Stomach (tissue), 9 donors: ENCODE data around the gene IL4R. TPM values are rescaled to one million over a fixed set of nuclear protein-coding genes. Genes with fewer than 3 reads are reported as not detected.
"Not testable (repeated sequence)": the region's sequence is repeated elsewhere in the genome, so short reads cannot be mapped to it uniquely, and the experiment has no call there.

ENCODE experiments used
- DNase-seq, 2 donors: peaks; one replicate each; pipeline versions ENCODE4 v3.0.0 to v3.0.0-alpha.2; 2013 to 2019
- H3K27ac ChIP-seq, 5 donors: fragments of 200-600 bp in 4 of 5; sonication (generic) in 4 of 5; one replicate each; pipeline ENCODE4 v1.5.1; 2013 to 2019; ENCODE audit warnings: mild to moderate bottlenecking in 1 of 5, moderate library complexity in 1 of 5
- H3K27me3 ChIP-seq, 3 donors: fragments of 200-600 bp; sonication (generic); one replicate each; pipeline ENCODE4 v1.5.1; 2017 to 2019; ENCODE audit warnings: mixed run types in 1 of 3
- H3K36me3 ChIP-seq, 4 donors: fragments of 200-600 bp; sonication (generic); 1 replicate in 3 of 4; 2 replicates in 1 of 4; pipeline ENCODE4 v1.5.1; 2016 to 2019
- H3K4me1 ChIP-seq, 4 donors: fragments of 200-600 bp; sonication (generic); one replicate each; pipeline ENCODE4 v1.5.1; 2016 to 2019
- H3K4me3 ChIP-seq, 4 donors: fragments of 200-600 bp; sonication (generic) in 3 of 4; one replicate each; pipeline ENCODE4 v1.5.1; 2016 to 2019; ENCODE audit warnings: mild to moderate bottlenecking in 1 of 4
- H3K9me3 ChIP-seq, 4 donors: fragments of 200-600 bp; sonication (generic); one replicate each; pipeline ENCODE4 v1.5.1; 2016 to 2019
- CTCF ChIP-seq, 7 experiments: fragments of 450-650 bp in 4 of 7; fragments of 200-600 bp in 3 of 7; sonication (generic) in 3 of 7; IDR thresholded peaks; one replicate each; pipeline ENCODE4 v1.5.1; 2016 to 2019; ENCODE audit warnings: antibody characterized with exemption in 7 of 7, control low read depth in 2 of 7, mild to moderate bottlenecking in 1 of 7
- EP300 ChIP-seq: sonication (generic); formaldehyde crosslinking; IDR thresholded peaks from one replicate; pipeline ENCODE4 v1.6.1; 2017; ENCODE audit warnings: antibody characterized with exemption
- POLR2A ChIP-seq, 4 donors: fragments of 450-650 bp; IDR thresholded peaks; one replicate each; pipeline ENCODE4 v1.6.1; 2016; ENCODE audit warnings: antibody characterized with exemption in 4 of 4, control low read depth in 2 of 4, mild to moderate bottlenecking in 1 of 4, moderate library complexity in 1 of 4
- POLR2AphosphoS5 ChIP-seq, 3 donors: sonication (generic); formaldehyde crosslinking; IDR thresholded peaks; one replicate each; pipeline ENCODE4 v1.6.1; 2016; ENCODE audit warnings: antibody characterized with exemption in 3 of 3
- WGBS, 5 donors: extraction: QIAGEN DNeasy Blood & Tissue Kit in 3 of 5; methylation state at CpG; one replicate each; pipeline versions ENCODE4 v1.1.5 to v1.1.7; 2013 to 2018; 5-methylcytosine and 5-hydroxymethylcytosine counted together
- intact Hi-C: fragments of 100-400 bp; cut with DNase I; formaldehyde crosslinking; loops from one replicate; pipeline ENCODE4 v1.15.1; 2023; ENCODE audit warnings: low total_unique reads
- polyA plus RNA-seq, 3 donors: library from polyadenylated mRNA; stranded (reverse); fragments of 200-250 nt; gene quantifications; one replicate each; pipeline ENCODE4 v1.2.3, GENCODE V29; 2013
- total RNA-seq, 5 donors: library from RNA; depleted of rRNA; stranded (reverse); fragments of >200 nt; gene quantifications; one replicate each; pipeline versions ENCODE4 v1.1.0 to v1.2.3, GENCODE V29; 2014 to 2016
- donor health status: healthy with polysubstance abuse.
- donor health status: Bipolar disorder and iron deficiency.
- donor health status: healthy.

Gene IL4R
- total and polyA plus RNA-seq, 8 donors = 17.4 to 120 (median 52.4) TPM

GRCh38 chr16:27326738-27327585 lies 13.2 kb downstream of the IL4R start:
- H3K27ac ChIP-seq = peak overlapping the region; percentile 89 to 100 (median 100)
- H3K9me3 ChIP-seq = no peaks in the 10 kb centered on the region
- H3K36me3 ChIP-seq = peaks cover 0 to 28% (median 17%) of the 10 kb centered on the region in 4 donors
- H3K27me3 ChIP-seq = no peaks in the 10 kb centered on the region
- peaks cover 72 to 100% (median 86%) of the 10 kb centered on the region in 4 donors for H3K4me1 ChIP-seq
- peak overlapping the region in 2 of 4 donors; percentile 4 to 14 for H3K4me3 ChIP-seq
- DNase-seq = peak; percentile 71
- intact Hi-C loops = no loop called here
- WGBS, 5 donors = 19 to 43% (median 35%) methylated on average over 15 to 19 of the region's 19 CpGs
- peak; percentile 80 for TF ChIP-seq EP300
- no peak for TF ChIP-seq POLR2A (IDR thresholded peaks at IDR 0.05)
- TF ChIP-seq CTCF (IDR thresholded peaks at IDR 0.05) = peak in 1 of 7 experiments; percentile 7
- TF ChIP-seq POLR2AphosphoS5 (IDR thresholded peaks at IDR 0.05) = peak; percentile 83 to 93 (median 86)

GRCh38 chr16:27327586-27327915 lies 13.8 kb downstream of the IL4R start:
- peak overlapping the region; percentile 89 to 100 (median 100) for H3K27ac ChIP-seq
- intact Hi-C loops = no loop called here
- 54 to 67% (median 66%) methylated on average over 3 of the region's 3 CpGs for WGBS, 5 donors
- H3K9me3 ChIP-seq = no peaks in the 10 kb centered on the region
- no peak for DNase-seq
- H3K27me3 ChIP-seq = no peaks in the 10 kb centered on the region
- no peak for TF ChIP-seq POLR2AphosphoS5 (IDR thresholded peaks at IDR 0.05)
- no peak for TF ChIP-seq CTCF (IDR thresholded peaks at IDR 0.05)
- no peak for TF ChIP-seq POLR2A (IDR thresholded peaks at IDR 0.05)
- TF ChIP-seq EP300 = no peak
- H3K36me3 ChIP-seq = peaks cover 0 to 33% (median 21%) of the 10 kb centered on the region in 4 donors
- peak overlapping the region in 1 of 4 donors; percentile 4 for H3K4me3 ChIP-seq
- H3K4me1 ChIP-seq = peaks cover 66 to 98% (median 82%) of the 10 kb centered on the region in 4 donors

GRCh38 chr16:27328937-27329336 lies 15.2 kb downstream of the IL4R start:
- no peak for DNase-seq

GRCh38 chr16:27329376-27330079 lies 15.8 kb downstream of the IL4R start:
- Histone ChIP-seq H3K4me1 (peaks cover 47 to 94% (median 66%) of the 10 kb centered on the region in 4 donors), H3K27ac (peak overlapping the region; percentile 72 to 100 (median 100)), H3K36me3 (peaks cover 13 to 51% (median 38%) of the 10 kb centered on the region in 4 donors)
- H3K27me3 ChIP-seq, intact Hi-C loops, H3K9me3 ChIP-seq, H3K4me3 ChIP-seq, DNase-seq: not testable (repeated sequence)
- 43 to 54% (median 49%) methylated on average over 8 of the region's 8 CpGs for WGBS, 5 donors

More at GRCh38 chr16:27328937-27329336, 15.2 kb downstream of the IL4R start:
- 85 to 95% (median 89%) methylated on average over 5 of the region's 5 CpGs for WGBS, 5 donors
- Histone ChIP-seq H3K27me3 (no peaks in the 10 kb centered on the region), H3K4me1 (peaks cover 53 to 94% (median 72%) of the 10 kb centered on the region in 4 donors), H3K27ac (peak overlapping the region; percentile 71 to 100 (median 100)), H3K9me3 (no peaks in the 10 kb centered on the region), H3K36me3 (peaks cover 7 to 46% (median 32%) of the 10 kb centered on the region in 4 donors), H3K4me3 (no peak overlapping the region)
- TF ChIP-seq POLR2AphosphoS5 (IDR thresholded peaks at IDR 0.05) (no peak), EP300 (no peak), CTCF (IDR thresholded peaks at IDR 0.05) (no peak), POLR2A (IDR thresholded peaks at IDR 0.05) (no peak)
- intact Hi-C loops = no loop called here
